NOMO-1 treated with DMSO at 0.1 percent for 48 hours (cell line): Measurements from ENCODE around the gene GMPR.
A peak's percentile ranks its signal among the peaks of the same experiment; 100 is the strongest.

Source experiments
- DNase-seq: peaks from one replicate; lab custom pipeline; 2025; ENCODE audit not compliant: unreplicated experiment; lab: John Stamatoyannopoulos, UW

Gene GMPR

GRCh38 chr6:16270178-16270794 is 31.9 kb downstream of the GMPR start:
- DNase-seq, result no peak

- no peak for DNase-seq
Observed at GRCh38 chr6:16271428-16271827, 33.0 kb downstream of the GMPR start.

- no peak for DNase-seq
Observed at GRCh38 chr6:16272201-16272600, 33.8 kb downstream of the GMPR start.

DNA sequence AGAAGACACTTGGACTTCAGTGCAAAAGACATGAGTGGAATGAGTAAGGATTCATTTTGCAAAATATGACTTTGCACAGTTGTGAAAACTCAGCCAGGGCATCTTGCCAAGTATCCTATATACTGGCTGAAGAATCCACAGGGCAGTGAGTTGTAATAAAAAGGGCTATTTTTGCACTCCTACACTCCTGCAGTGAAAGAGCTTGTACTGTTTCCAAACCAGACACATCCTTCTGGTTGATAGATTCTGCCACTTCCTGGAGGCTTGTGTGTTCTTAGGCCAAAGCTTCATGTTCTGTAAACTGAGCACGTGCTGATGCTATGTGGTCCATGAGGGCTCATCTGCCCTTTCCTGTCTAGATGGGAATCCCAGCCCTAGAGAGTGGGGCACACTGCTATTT is 34.9 kb downstream of the GMPR start:
- DNase-seq, result no peak

DNA sequence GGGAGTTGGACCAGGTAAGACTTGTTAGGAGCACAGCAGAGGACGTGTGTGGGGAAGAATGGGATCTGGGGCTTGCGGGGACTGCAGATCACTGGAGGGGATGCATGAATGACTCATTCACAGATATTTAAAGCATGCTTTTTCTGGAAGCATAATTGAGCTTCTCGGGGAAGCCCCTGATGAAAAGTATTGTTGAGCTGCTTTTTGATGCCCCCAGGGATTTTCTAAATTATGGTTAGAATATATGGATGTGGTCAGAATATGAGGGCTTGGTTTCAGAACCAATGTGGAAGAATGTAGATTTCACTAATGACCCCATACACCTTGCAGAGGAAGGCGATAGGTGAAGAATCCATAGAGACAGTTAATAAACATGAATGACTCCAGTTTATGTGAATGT is 36.1 kb downstream of the GMPR start:
- DNase-seq, result no peak

- no peak for DNase-seq
Observed at GRCh38 chr6:16274885-16275589, 36.6 kb downstream of the GMPR start.

- peak; percentile 86 for DNase-seq
Observed at GRCh38 chr6:16277101-16277981, 39.0 kb downstream of the GMPR start.

GRCh38 chr6:16278048-16278724 is 39.8 kb downstream of the GMPR start:
- DNase-seq, result no peak

- no peak for DNase-seq
Observed at GRCh38 chr6:16278750-16279149, 40.4 kb downstream of the GMPR start.

- peak; percentile 16 for DNase-seq
Observed at GRCh38 chr6:16279243-16279642, 40.9 kb downstream of the GMPR start.

- DNase-seq, result no peak
Observed at GRCh38 chr6:16282370-16282769, 44.0 kb downstream of the GMPR start.

GRCh38 chr6:16284472-16284871 is 46.1 kb downstream of the GMPR start:
- DNase-seq, result no peak

DNA sequence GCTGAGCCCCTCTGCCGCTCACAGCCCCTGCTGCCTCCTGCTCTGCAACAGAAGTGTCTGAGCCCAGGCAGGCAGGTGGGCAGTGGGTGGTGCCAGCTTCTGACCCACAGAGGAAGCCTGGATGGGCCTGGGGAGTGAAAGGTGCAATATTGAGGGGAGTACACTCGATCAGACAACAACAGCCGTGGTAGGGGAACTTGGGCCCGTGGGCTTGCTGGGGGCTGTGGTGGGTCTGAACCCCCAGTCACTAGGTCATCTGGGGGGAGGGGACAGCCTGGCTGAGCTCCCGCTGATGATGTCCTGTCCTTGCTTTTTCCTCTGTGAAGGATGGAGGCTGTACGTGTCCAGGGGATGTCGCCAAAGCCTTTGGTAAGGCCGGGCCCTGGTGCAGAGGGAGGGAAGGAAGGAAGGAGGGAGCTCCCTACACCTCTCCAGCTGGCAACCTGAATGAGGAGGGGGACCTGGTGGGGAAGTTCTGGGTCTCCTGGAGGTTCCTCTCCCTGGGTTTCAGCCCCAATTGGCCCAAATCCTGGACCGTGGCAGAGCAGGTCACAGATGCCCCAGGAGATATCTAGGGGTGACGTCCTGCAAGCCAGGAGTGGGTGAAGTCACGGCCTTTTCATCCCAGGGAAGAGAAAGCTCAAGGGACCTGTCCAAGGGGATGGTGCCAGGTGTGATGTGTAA is 47.2 kb downstream of the GMPR start:
- no peak for DNase-seq

- DNase-seq, result no peak
Observed at GRCh38 chr6:16286151-16286522, 47.8 kb downstream of the GMPR start.

- no peak for DNase-seq
Observed at GRCh38 chr6:16288163-16288562, 49.8 kb downstream of the GMPR start.

GRCh38 chr6:16291739-16292138 is 53.4 kb downstream of the GMPR start:
- no peak for DNase-seq

GRCh38 chr6:16292432-16292831 is 54.0 kb downstream of the GMPR start:
- DNase-seq, result no peak

DNA sequence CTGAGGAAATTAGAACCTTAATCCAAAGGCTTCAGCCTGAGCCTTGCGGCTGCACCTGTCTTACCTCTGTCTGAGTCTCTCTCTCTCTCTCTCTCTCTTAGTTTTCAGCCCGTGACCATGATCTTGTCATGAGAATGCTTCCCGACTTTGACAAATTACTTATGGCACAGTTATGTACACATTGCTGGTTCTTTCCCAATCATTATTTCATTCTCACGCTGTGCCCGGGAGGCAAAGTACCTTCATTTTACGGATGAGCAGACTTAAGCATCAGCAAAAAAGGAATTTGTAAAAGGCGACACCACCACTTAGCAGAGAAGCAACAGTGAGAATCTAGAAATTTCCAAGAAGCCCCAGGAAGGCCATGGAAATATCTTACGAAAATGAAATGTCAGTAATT is 54.6 kb downstream of the GMPR start:
- DNase-seq, result no peak

GRCh38 chr6:16294371-16294770 is 56.0 kb downstream of the GMPR start:
- DNase-seq, result no peak

DNA sequence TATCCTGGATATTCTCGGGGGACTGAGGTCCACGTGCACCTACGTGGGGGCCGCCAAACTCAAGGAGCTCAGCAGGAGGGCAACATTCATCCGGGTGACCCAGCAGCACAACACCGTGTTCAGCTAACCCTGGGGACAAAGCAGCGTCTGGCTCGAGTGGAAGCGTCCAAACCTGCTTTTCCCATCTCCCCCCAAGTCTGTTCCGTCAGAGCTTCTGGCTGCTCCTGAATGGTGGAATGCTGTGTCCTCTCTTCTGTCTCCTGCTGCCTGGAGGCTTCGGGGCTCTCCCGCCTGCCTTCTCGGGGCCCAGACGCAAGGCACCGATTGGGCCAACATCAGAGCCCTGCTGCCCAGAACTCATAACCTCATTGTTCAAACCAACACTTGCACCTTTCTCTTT is 56.7 kb downstream of the GMPR start:
- DNase-seq, result no peak

GRCh38 chr6:16295471-16295870 is 57.1 kb downstream of the GMPR start:
- DNase-seq, result no peak
